Smooth muscle cell (in vitro differentiated cells): ENCODE data around the gene GRM4. TPM values are rescaled to one million over a fixed set of nuclear protein-coding genes. Genes with fewer than 3 reads are reported as not detected.
A peak's percentile ranks its signal among the peaks of the same experiment; 100 is the strongest.

Experiments used
- DNase-seq: peaks from one replicate; lab custom pipeline; 2025; ENCODE audit not compliant: unreplicated experiment; lab: John Stamatoyannopoulos, UW
- H2AFZ ChIP-seq: fragments of 200-600 bp; sonication (generic); 2 replicates; pipeline ENCODE4 v1.6.0; 2016; ENCODE audit warnings: antibody characterized with exemption, low read depth, mild to moderate bottlenecking
- H3F3A ChIP-seq: fragments of 200-600 bp; sonication (generic); 2 replicates; pipeline ENCODE4 v1.6.0; 2017; ENCODE audit warnings: antibody characterized with exemption, low read depth
- H3K27ac ChIP-seq: fragments of 200-600 bp; sonication (generic); 2 replicates; pipeline ENCODE4 v1.5.1; 2016; ENCODE audit warnings: low read depth, mild to moderate bottlenecking
- H3K27me3 ChIP-seq: fragments of 200-600 bp; sonication (generic); 2 replicates; pipeline ENCODE4 v1.6.1; 2016; ENCODE audit warnings: low read depth, mild to moderate bottlenecking
- H3K36me3 ChIP-seq: fragments of 200-600 bp; sonication (generic); 2 replicates; pipeline ENCODE4 v1.5.1; 2016; ENCODE audit warnings: low read depth
- H3K4me1 ChIP-seq: fragments of 200-600 bp; sonication (generic); 2 replicates; pipeline ENCODE4 v1.5.1; 2016; ENCODE audit warnings: low read depth
- H3K4me2 ChIP-seq: fragments of 200-600 bp; sonication (generic); 2 replicates; pipeline ENCODE4 v1.6.0; 2016; ENCODE audit warnings: mild to moderate bottlenecking
- H3K4me3 ChIP-seq: fragments of 200-600 bp; sonication (generic); 2 replicates; pipeline ENCODE4 v1.5.1; 2016; ENCODE audit warnings: mild to moderate bottlenecking
- H3K79me2 ChIP-seq: fragments of 200-600 bp; sonication (generic); 2 replicates; pipeline ENCODE4 v1.6.0; 2016; ENCODE audit warnings: low read depth, mild to moderate bottlenecking
- H3K9ac ChIP-seq: fragments of 200-600 bp; sonication (generic); 2 replicates; pipeline ENCODE4 v1.6.0; 2016; ENCODE audit warnings: low read depth
- H3K9me3 ChIP-seq: fragments of 200-600 bp; sonication (generic); replicated peaks from 2 replicates; pipeline ENCODE4 v1.5.1; 2016; ENCODE audit warnings: low read depth
- H4K20me1 ChIP-seq: fragments of 200-600 bp; sonication (generic); 2 replicates; pipeline ENCODE4 v1.6.0; 2016; ENCODE audit warnings: low read depth
- WGBS: methylation state at CpG from one replicate; pipeline ENCODE4 v1.1.7; 2016; ENCODE audit warnings: low lambda C conversion rate; 5-methylcytosine and 5-hydroxymethylcytosine counted together
- polyA plus RNA-seq: library from polyadenylated mRNA; unstranded; fragments of >200 nt; fragmentation: Nextera tagmentation; extraction: Ambion mirVana; gene quantifications from 2 replicates; pipeline ENCODE4 v1.2.1, GENCODE V29; 2016
- total RNA-seq: library from RNA; depleted of rRNA; stranded (reverse); fragments of >200 nt; gene quantifications from 2 replicates; pipeline ENCODE4 v1.2.3, GENCODE V29; 2014
- TF ChIP-seq, protein P1 (sequence below): fragments of 200-600 bp; sonication (generic); IDR thresholded peaks from 2 replicates; pipeline ENCODE4 v1.5.1; 2017; ENCODE audit warnings: borderline replicate concordance, mild to moderate bottlenecking, antibody characterized with exemption; ENCODE audit not compliant: insufficient read depth, poor library complexity, severe bottlenecking

Gene GRM4
- total RNA-seq (not detected in 2 replicates), polyA plus RNA-seq (0.21 TPM in 1 of 2 replicates, not detected in the other)

DNA sequence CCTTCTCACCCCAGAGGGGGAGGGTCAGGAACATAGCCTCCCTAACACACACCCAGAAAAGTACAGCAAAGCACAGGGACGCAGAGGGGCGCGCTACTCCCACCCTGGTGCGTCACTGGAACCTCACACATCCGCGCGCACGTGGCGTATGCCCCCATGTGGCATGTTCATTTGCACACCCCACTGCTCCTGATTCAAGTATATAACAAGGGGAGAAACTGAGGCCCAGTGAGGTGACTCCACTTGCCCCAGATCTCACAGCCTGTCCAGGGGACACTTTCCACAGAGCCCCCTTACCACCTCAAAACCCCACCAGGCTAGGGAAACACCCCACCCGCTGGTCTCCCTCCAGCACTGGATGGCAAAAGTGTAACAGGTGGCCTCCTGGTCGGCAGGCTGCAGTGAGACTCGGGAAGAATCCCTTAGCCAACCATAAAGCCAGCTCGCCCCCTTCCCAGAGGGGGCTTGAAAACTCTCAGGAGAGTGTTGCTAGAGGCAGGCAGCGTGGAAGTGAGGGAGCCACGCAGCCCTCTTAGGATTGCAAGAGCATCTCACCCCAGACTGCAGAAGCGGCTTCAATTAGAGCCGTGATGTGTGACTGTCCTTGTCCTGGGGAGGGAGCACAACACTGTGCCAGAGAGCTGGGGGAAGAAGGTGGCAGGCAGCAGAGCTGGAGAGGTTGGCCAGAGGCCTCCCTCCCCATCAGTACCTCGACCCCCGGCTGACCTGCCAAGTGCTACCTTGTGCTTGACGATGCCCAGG, at the start of gene GRM4:
TSS of gene GRM4 (minus strand) at position 67 of the 762 bp plus-strand sequence. CDS start 12,591 bp downstream, outside the sequence.
- DNase-seq, result no peak
- Histone ChIP-seq H3K27me3 (peaks cover 96% of the 10 kb centered on the region), H3K4me1 (peaks cover 10% of the 10 kb centered on the region), H3K79me2 (no peaks in the 10 kb centered on the region), H3K9me3 (no peaks in the 10 kb centered on the region), H3F3A (no peaks in the 10 kb centered on the region), H4K20me1 (no peaks in the 10 kb centered on the region), H2AFZ (peak within 1 kb of the TSS; percentile 66), H3K4me2 (peak within 1 kb of the TSS; percentile 99), H3K27ac (no peak within 1 kb of the TSS), H3K9ac (no peak within 1 kb of the TSS), H3K4me3 (peak within 1 kb of the TSS; percentile 55), H3K36me3 (no peaks in the 10 kb centered on the region)
- WGBS, result 34% methylated on average over 20 of the region's 20 CpGs
- TF ChIP-seq, protein P1, sequence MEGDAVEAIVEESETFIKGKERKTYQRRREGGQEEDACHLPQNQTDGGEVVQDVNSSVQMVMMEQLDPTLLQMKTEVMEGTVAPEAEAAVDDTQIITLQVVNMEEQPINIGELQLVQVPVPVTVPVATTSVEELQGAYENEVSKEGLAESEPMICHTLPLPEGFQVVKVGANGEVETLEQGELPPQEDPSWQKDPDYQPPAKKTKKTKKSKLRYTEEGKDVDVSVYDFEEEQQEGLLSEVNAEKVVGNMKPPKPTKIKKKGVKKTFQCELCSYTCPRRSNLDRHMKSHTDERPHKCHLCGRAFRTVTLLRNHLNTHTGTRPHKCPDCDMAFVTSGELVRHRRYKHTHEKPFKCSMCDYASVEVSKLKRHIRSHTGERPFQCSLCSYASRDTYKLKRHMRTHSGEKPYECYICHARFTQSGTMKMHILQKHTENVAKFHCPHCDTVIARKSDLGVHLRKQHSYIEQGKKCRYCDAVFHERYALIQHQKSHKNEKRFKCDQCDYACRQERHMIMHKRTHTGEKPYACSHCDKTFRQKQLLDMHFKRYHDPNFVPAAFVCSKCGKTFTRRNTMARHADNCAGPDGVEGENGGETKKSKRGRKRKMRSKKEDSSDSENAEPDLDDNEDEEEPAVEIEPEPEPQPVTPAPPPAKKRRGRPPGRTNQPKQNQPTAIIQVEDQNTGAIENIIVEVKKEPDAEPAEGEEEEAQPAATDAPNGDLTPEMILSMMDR, result no peak

DNA sequence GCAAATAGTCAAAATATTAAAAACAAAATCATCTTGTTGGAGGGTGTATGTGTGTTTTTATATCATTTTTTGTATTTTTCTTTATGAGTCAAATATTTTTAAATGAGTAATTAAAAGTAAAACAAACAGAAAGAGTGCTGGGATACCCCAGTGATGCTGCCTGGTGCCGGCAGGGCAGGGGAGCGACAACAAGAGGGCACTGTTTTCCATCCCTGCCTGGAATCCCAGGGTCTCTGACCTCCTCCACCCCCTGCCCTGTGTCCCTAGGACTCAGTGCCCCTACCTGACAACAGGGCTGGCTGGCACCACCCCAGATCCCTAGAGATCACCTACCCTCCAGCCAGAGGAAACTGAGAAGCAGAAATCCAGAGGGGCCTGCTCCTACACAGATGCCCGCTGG, 48.9 kb upstream of the GRM4 start:
- TF ChIP-seq, protein P1, result no peak
- H3K4me2 ChIP-seq, result no peak overlapping the region
- H3K27ac ChIP-seq, result no peak overlapping the region
- H3K36me3 ChIP-seq, result no peaks in the 10 kb centered on the region
- no peak overlapping the region for H3K4me3 ChIP-seq
- H3K4me1 ChIP-seq, result no peaks in the 10 kb centered on the region
- no peaks in the 10 kb centered on the region for H4K20me1 ChIP-seq
- H3K79me2 ChIP-seq, result no peaks in the 10 kb centered on the region
- H3K9ac ChIP-seq, result no peak overlapping the region
- no peaks in the 10 kb centered on the region for H3K27me3 ChIP-seq
- WGBS, result 91% methylated on average over 3 of the region's 3 CpGs
- no peaks in the 10 kb centered on the region for H3F3A ChIP-seq
- no peak overlapping the region for H2AFZ ChIP-seq
- no peaks in the 10 kb centered on the region for H3K9me3 ChIP-seq
- DNase-seq, result no peak

DNA sequence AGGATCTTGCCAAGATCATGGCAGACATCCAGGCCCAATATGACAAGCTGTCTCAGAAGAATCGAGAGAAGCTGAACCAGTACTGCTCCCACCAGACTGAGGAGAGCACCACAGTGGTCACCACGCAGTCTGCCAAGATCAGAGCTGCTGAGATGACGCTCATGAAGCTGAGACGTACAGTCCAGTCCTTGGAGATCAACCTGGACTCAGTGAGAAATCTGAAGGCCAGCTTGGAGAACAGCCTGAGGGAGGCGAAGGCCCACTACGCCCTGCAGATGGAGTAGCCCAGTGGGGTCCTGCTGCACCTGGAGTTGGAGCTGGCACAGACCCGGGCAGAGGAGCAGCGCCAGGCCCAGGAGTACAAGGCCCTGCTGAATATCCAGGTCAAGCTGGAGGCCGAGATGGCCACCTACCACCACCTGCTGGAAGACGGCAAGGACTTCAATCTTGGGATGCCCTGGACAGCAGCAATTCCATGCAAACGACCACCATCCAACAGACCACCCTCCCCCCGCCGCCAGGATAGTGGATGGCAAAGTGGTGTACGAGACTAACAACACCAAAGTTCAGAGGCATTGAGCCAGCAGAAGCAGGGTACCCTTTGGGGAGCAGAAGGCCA, 44.7 kb upstream of the GRM4 start:
- no peak for DNase-seq
- 89% methylated on average over 14 of the region's 14 CpGs for WGBS
- TF ChIP-seq, protein P1, result no peak

More for the DNA sequence above, 44.7 kb upstream of the GRM4 start:
- Histone ChIP-seq H3K9me3 (no peaks in the 10 kb centered on the region), H4K20me1 (no peaks in the 10 kb centered on the region), H3K4me1 (no peaks in the 10 kb centered on the region), H3K9ac (no peak overlapping the region), H3K4me2 (no peak overlapping the region), H3K4me3 (no peak overlapping the region), H3K27me3 (no peaks in the 10 kb centered on the region), H3K36me3 (no peaks in the 10 kb centered on the region), H3K27ac (no peak overlapping the region), H2AFZ (no peak overlapping the region), H3F3A (no peaks in the 10 kb centered on the region), H3K79me2 (no peaks in the 10 kb centered on the region)
